Type B pancreatic cell (in vitro differentiated cells): ENCODE data around the gene TBC1D21. TPM values are rescaled to one million over a fixed set of nuclear protein-coding genes. Genes with fewer than 3 reads are reported as not detected.

Source experiments
- DNase-seq: peaks from one replicate; pipeline ENCODE4 v3.0.0; 2021; ENCODE audit warnings: mixed read lengths; ENCODE audit not compliant: unreplicated experiment; ENCODE audit errors: extremely low spot score
- H3K27ac Mint-ChIP-seq: 2 replicates; pipeline ENCODE4 v1.8.0; 2021; ENCODE audit warnings: mild to moderate bottlenecking, mixed read lengths
- H3K27me3 Mint-ChIP-seq: 2 replicates; pipeline ENCODE4 v1.8.0; 2021; ENCODE audit warnings: mixed read lengths
- H3K36me3 Mint-ChIP-seq: 2 replicates; pipeline ENCODE4 v1.8.0; 2021; ENCODE audit warnings: mixed read lengths
- H3K4me1 Mint-ChIP-seq: one replicate; pipeline ENCODE4 v1.8.0; 2021; ENCODE audit warnings: mixed read lengths; ENCODE audit not compliant: unreplicated experiment
- H3K4me3 Mint-ChIP-seq: 2 replicates; pipeline ENCODE4 v1.8.0; 2021; ENCODE audit warnings: mild to moderate bottlenecking, mixed read lengths
- H3K9me3 Mint-ChIP-seq: 2 replicates; pipeline ENCODE4 v1.8.0; 2021; ENCODE audit warnings: mixed read lengths
- total RNA-seq: library from RNA; stranded (reverse); gene quantifications from 2 replicates; pipeline ENCODE4 v1.2.1, GENCODE V29; 2021; ENCODE audit warnings: low replicate concordance
- TF ChIP-seq, protein P1 (sequence below): fragments of 200-600 bp; sonication (generic); conservative IDR thresholded peaks from 2 replicates; pipeline ENCODE4 v1.5.0; 2021; ENCODE audit warnings: antibody characterized with exemption, mild to moderate bottlenecking

Gene TBC1D21
- total RNA-seq, 1 donor from 2014 or later, result not detected

GRCh38 chr15:73844356-73844755 lies 29.0 kb upstream of the TBC1D21 start:
- Mint-ChIP-seq H3K27ac (no peak overlapping the region), H3K4me3 (no peak overlapping the region), H3K9me3 (no peaks in the 10 kb centered on the region), H3K36me3 (no peaks in the 10 kb centered on the region), H3K27me3 (peaks cover 54% of the 10 kb centered on the region), H3K4me1 (no peaks in the 10 kb centered on the region)
- no peak for DNase-seq
- TF ChIP-seq, protein P1, sequence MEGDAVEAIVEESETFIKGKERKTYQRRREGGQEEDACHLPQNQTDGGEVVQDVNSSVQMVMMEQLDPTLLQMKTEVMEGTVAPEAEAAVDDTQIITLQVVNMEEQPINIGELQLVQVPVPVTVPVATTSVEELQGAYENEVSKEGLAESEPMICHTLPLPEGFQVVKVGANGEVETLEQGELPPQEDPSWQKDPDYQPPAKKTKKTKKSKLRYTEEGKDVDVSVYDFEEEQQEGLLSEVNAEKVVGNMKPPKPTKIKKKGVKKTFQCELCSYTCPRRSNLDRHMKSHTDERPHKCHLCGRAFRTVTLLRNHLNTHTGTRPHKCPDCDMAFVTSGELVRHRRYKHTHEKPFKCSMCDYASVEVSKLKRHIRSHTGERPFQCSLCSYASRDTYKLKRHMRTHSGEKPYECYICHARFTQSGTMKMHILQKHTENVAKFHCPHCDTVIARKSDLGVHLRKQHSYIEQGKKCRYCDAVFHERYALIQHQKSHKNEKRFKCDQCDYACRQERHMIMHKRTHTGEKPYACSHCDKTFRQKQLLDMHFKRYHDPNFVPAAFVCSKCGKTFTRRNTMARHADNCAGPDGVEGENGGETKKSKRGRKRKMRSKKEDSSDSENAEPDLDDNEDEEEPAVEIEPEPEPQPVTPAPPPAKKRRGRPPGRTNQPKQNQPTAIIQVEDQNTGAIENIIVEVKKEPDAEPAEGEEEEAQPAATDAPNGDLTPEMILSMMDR, result no peak

- Mint-ChIP-seq H3K4me3 (no peak overlapping the region), H3K27ac (no peak overlapping the region), H3K9me3 (no peaks in the 10 kb centered on the region), H3K27me3 (peaks cover 51% of the 10 kb centered on the region), H3K36me3 (no peaks in the 10 kb centered on the region), H3K4me1 (no peaks in the 10 kb centered on the region)
- no peak for DNase-seq
- TF ChIP-seq, protein P1, result no peak
Observed at GRCh38 chr15:73845507-73845906, 27.9 kb upstream of the TBC1D21 start.

DNA sequence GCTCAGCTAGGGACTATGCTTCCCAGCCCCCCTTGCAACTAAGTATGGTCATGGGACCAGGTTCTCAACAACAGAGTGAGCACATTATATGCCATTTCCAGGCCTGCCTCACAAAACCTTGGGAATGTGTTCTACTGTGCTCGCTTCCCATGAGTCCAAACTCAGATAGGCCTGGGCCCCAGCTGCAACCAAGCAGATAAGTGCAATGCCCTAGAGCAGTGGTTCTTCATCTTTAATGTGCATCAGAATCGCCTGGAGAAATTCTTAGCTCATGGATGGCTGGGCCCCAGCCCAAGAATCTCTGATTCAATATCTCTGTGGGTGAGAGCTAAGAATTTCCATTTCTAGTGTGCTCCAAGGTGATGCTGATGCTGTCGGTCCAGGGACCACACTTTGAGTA lies 27.5 kb upstream of the TBC1D21 start:
- no peak for DNase-seq
- H3K27me3 Mint-ChIP-seq, result peaks cover 49% of the 10 kb centered on the region
- H3K4me1 Mint-ChIP-seq, result no peaks in the 10 kb centered on the region
- no peaks in the 10 kb centered on the region for H3K9me3 Mint-ChIP-seq
- H3K4me3 Mint-ChIP-seq, result no peak overlapping the region
- no peaks in the 10 kb centered on the region for H3K36me3 Mint-ChIP-seq
- no peak overlapping the region for H3K27ac Mint-ChIP-seq
- TF ChIP-seq, protein P1, result no peak

DNA sequence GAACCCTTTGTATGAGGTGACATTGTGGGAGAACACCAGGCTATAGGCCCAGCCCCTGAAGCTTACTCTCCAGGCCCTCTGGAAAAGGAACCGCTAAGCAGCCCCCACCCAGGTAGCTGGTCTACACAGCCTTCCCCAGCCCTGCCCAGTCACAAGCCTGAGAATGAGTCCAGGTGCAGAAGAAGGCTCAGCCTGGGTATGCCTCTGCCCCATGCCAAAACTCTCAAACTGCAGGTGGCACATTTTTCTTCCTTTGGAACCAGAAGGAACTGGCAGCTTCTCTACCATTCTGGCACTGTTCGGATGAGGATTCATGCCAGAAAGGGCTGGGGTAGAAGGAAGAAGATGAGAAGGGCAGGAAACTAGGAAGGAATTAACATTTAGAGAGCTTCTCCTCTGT lies 23.7 kb upstream of the TBC1D21 start:
- no peak for DNase-seq
- Mint-ChIP-seq H3K27ac (no peak overlapping the region), H3K27me3 (peaks cover 57% of the 10 kb centered on the region), H3K36me3 (no peaks in the 10 kb centered on the region), H3K4me1 (no peaks in the 10 kb centered on the region), H3K4me3 (no peak overlapping the region), H3K9me3 (no peaks in the 10 kb centered on the region)
- TF ChIP-seq, protein P1, result no peak

GRCh38 chr15:73850228-73850627 lies 23.1 kb upstream of the TBC1D21 start:
- Mint-ChIP-seq H3K27ac (no peak overlapping the region), H3K9me3 (no peaks in the 10 kb centered on the region), H3K4me1 (no peaks in the 10 kb centered on the region), H3K4me3 (no peak overlapping the region), H3K36me3 (no peaks in the 10 kb centered on the region), H3K27me3 (peaks cover 61% of the 10 kb centered on the region)
- TF ChIP-seq, protein P1, result no peak
- no peak for DNase-seq

- no peaks in the 10 kb centered on the region for H3K36me3 Mint-ChIP-seq
- DNase-seq, result no peak
- no peaks in the 10 kb centered on the region for H3K9me3 Mint-ChIP-seq
- TF ChIP-seq, protein P1, result no peak
- H3K4me1 Mint-ChIP-seq, result no peaks in the 10 kb centered on the region
- no peak overlapping the region for H3K4me3 Mint-ChIP-seq
- no peak overlapping the region for H3K27ac Mint-ChIP-seq
- peaks cover 59% of the 10 kb centered on the region for H3K27me3 Mint-ChIP-seq
Observed at GRCh38 chr15:73851689-73852088, 21.7 kb upstream of the TBC1D21 start.
